Suprapubic skin (tissue), 4 donors: Measurements from ENCODE around the gene PTPRD. TPM values are rescaled to one million over a fixed set of nuclear protein-coding genes. Genes with fewer than 3 reads are reported as not detected.

Experiments used
- DNase-seq, 2 donors: peaks; one replicate each; pipeline ENCODE4 v3.0.0-alpha.2; 2019; ENCODE audit warnings: low spot score in 2 of 2
- H3K27ac ChIP-seq: fragments of 200-600 bp; sonication (generic); one replicate; pipeline ENCODE4 v1.5.1; 2019
- H3K27me3 ChIP-seq: fragments of 200-600 bp; sonication (generic); one replicate; pipeline ENCODE4 v1.5.1; 2019
- H3K36me3 ChIP-seq: fragments of 200-600 bp; sonication (generic); one replicate; pipeline ENCODE4 v1.5.1; 2019
- H3K4me1 ChIP-seq: fragments of 200-600 bp; sonication (generic); one replicate; pipeline ENCODE4 v1.5.1; 2019
- H3K4me3 ChIP-seq: fragments of 200-600 bp; sonication (generic); one replicate; pipeline ENCODE4 v1.5.1; 2019; ENCODE audit warnings: mild to moderate bottlenecking
- H3K9me3 ChIP-seq: fragments of 200-600 bp; sonication (generic); one replicate; pipeline ENCODE4 v1.5.1; 2019
- CTCF ChIP-seq, 2 donors: fragments of 200-600 bp in 1 of 2; fragments of 450-650 bp in 1 of 2; sonication (generic) in 1 of 2; IDR thresholded peaks; one replicate each; pipeline ENCODE4 v1.5.1; 2016 to 2019; ENCODE audit warnings: antibody characterized with exemption in 2 of 2, mild to moderate bottlenecking in 1 of 2, moderate library complexity in 1 of 2
- EP300 ChIP-seq: sonication (generic); formaldehyde crosslinking; IDR thresholded peaks from one replicate; pipeline ENCODE4 v1.6.1; 2017; ENCODE audit warnings: antibody characterized with exemption
- POLR2A ChIP-seq, 2 donors: fragments of 450-650 bp; IDR thresholded peaks; one replicate each; pipeline ENCODE4 v1.6.1; 2017; ENCODE audit warnings: antibody characterized with exemption in 2 of 2, mild to moderate bottlenecking in 2 of 2, moderate library complexity in 2 of 2
- POLR2AphosphoS5 ChIP-seq, 3 donors: sonication (generic); formaldehyde crosslinking; IDR thresholded peaks; one replicate each; pipeline ENCODE4 v1.6.1; 2017; ENCODE audit warnings: antibody characterized with exemption in 3 of 3
- WGBS: methylation state at CpG from one replicate; pipeline ENCODE4 v1.1.5; 2018; 5-methylcytosine and 5-hydroxymethylcytosine counted together
- total RNA-seq, 4 donors: library from RNA; depleted of rRNA; stranded (reverse); fragments of >200 nt; gene quantifications; one replicate each; pipeline ENCODE4 v1.1.0, GENCODE V29; 2016

The PTPRD gene
- total RNA-seq, 4 donors from 2014 or later: 0.49 to 3.3 (median 2.5) TPM

- Histone ChIP-seq H3K36me3 (no peaks in the 10 kb centered on the region), H3K9me3 (no peaks in the 10 kb centered on the region), H3K27me3 (no peaks in the 10 kb centered on the region), H3K4me3 (no peak overlapping the region), H3K27ac (no peak overlapping the region), H3K4me1 (no peaks in the 10 kb centered on the region)
- TF ChIP-seq POLR2AphosphoS5 (IDR thresholded peaks at IDR 0.05) (no peak), CTCF (IDR thresholded peaks at IDR 0.05) (no peak), EP300 (no peak), POLR2A (IDR thresholded peaks at IDR 0.05) (no peak)
- WGBS: 82% methylated on average over 2 of the region's 2 CpGs
- DNase-seq: no peak
These were observed 1957.7 kb downstream of the PTPRD start for GRCh38 chr9:8655071-8655470.

DNA sequence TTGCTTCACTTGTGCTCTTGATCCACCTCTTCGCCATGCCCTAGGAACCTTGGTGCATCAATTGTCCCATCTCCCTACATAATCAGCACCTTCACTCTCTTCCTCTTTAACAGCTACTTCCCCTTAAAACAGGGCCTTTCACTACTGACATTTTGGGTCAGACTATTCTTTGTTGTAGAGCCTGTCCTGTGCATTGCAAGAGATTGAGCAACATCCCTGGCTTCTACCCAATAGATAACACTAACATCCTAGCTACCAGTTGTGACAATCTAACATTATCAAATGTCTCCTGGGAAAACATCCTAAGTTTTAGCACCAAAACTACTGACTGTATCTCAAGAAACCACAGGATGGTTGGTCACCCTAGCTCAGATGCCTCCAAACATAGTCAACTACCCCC, 1958.9 kb downstream of the PTPRD start:
- H3K36me3 ChIP-seq: no peaks in the 10 kb centered on the region
- no peak for DNase-seq
- H3K4me1 ChIP-seq: no peaks in the 10 kb centered on the region
- no peak overlapping the region for H3K27ac ChIP-seq
- WGBS: 92% methylated on average over 1 of the region's 1 CpG
- no peaks in the 10 kb centered on the region for H3K9me3 ChIP-seq
- H3K27me3 ChIP-seq: no peaks in the 10 kb centered on the region
- TF ChIP-seq EP300: no peak
- no peak overlapping the region for H3K4me3 ChIP-seq

DNA sequence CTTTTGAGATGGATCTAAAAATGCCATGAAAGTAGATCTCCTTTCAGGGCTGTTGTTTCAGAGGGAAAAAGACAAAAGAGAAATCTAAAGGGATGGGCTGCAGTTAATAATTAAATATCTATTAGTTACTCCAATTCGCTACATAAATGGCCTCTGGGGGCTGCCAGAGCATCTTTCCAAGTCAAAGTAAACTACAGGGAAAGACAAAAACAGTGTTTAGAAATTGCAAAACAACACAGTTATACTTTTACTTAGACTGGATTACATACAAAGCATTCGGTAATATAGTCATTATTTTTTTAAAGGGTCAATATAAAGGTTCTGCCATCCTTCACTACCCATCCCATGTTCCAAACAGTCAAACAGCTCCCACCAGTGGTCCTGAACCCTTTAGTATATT, 1959.7 kb downstream of the PTPRD start:
- TF ChIP-seq EP300 (no peak), POLR2A (IDR thresholded peaks at IDR 0.05) (no peak), CTCF (IDR thresholded peaks at IDR 0.05) (no peak), POLR2AphosphoS5 (IDR thresholded peaks at IDR 0.05) (no peak)
- Histone ChIP-seq H3K4me1 (no peaks in the 10 kb centered on the region), H3K27me3 (no peaks in the 10 kb centered on the region), H3K36me3 (no peaks in the 10 kb centered on the region), H3K27ac (no peak overlapping the region), H3K9me3 (no peaks in the 10 kb centered on the region), H3K4me3 (no peak overlapping the region)
- DNase-seq: no peak
- WGBS: 79% methylated on average over 2 of the region's 2 CpGs

GRCh38 chr9:8652255-8652654, 1960.5 kb downstream of the PTPRD start:
- H3K36me3 ChIP-seq: no peaks in the 10 kb centered on the region
- H3K9me3 ChIP-seq: no peaks in the 10 kb centered on the region
- 74% methylated on average over 1 of the region's 1 CpG for WGBS
- H3K4me3 ChIP-seq: no peak overlapping the region
- DNase-seq: no peak
- no peaks in the 10 kb centered on the region for H3K4me1 ChIP-seq
- no peaks in the 10 kb centered on the region for H3K27me3 ChIP-seq
- TF ChIP-seq CTCF (IDR thresholded peaks at IDR 0.05) (no peak), POLR2A (IDR thresholded peaks at IDR 0.05) (no peak), POLR2AphosphoS5 (IDR thresholded peaks at IDR 0.05) (no peak), EP300 (no peak)
- no peak overlapping the region for H3K27ac ChIP-seq

DNA sequence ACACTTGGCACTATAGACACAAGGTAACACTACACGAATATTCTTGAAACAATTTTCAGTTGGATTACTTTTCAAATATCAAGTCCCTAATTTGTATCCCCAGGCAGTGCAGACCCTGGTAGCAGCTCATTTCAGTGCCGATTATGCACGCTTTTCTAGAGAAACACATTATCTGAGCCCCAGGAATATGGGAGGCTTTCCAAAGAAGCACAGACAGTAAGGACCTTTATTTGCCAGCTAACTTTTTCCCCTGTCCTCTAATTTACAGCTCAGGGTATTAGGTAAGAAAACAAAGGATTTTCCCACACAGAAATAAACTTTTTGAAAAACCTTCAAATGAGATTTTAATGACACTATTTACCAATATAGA, 1961.0 kb downstream of the PTPRD start:
- Histone ChIP-seq H3K36me3 (no peaks in the 10 kb centered on the region), H3K27me3 (no peaks in the 10 kb centered on the region), H3K9me3 (no peaks in the 10 kb centered on the region), H3K27ac (no peak overlapping the region), H3K4me3 (no peak overlapping the region), H3K4me1 (no peaks in the 10 kb centered on the region)
- WGBS: 44% methylated on average over 3 of the region's 3 CpGs
- DNase-seq: no peak
- TF ChIP-seq EP300 (no peak), POLR2A (IDR thresholded peaks at IDR 0.05) (no peak), POLR2AphosphoS5 (IDR thresholded peaks at IDR 0.05) (no peak), CTCF (IDR thresholded peaks at IDR 0.05) (no peak)

DNA sequence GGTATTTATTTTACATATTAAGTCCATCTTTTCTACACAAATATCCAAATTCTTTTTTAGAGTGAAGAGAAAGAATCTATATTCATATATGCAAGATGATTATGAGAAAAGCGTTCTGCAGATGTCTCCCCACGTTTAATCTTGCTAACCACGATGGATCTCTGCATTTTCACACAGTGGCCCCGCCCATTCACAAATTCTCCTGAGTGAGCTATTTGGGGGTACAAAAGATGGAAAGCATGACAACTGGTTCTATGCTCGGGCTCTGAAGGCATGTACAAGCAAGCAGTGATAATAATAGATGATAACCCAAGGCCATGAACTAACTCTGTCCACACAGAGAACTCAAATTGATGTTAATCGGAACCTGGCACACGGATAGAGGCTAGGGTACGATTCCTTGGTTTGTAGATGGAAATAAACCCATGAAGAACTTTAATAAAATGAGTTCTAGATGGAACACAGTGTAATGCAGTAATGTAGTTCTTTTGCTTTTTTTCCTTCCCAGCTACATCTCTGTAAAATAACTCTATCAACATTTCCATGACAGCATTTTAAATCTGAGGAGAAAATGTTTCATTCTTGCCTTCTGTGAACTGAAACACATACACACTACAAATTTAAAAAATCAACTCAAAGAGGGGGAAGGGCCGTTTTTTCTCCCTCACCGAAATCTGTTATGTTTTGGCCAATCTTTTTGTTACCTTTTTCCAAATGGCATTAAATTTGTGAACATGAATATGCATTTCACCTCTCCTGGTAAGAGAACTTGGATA, 1961.5 kb downstream of the PTPRD start:
- 51% methylated on average over 10 of the region's 10 CpGs for WGBS
- Histone ChIP-seq H3K4me3 (no peak overlapping the region), H3K9me3 (no peaks in the 10 kb centered on the region), H3K4me1 (no peaks in the 10 kb centered on the region), H3K27ac (no peak overlapping the region), H3K36me3 (no peaks in the 10 kb centered on the region), H3K27me3 (no peaks in the 10 kb centered on the region)
- TF ChIP-seq POLR2A (IDR thresholded peaks at IDR 0.05) (no peak), EP300 (no peak), POLR2AphosphoS5 (IDR thresholded peaks at IDR 0.05) (no peak), CTCF (IDR thresholded peaks at IDR 0.05) (no peak)
- DNase-seq: no peak
